ENCODE results near the gene GAB3.

GRCh38 chrX:154658187-154658586 is 92.7 kb downstream of the GAB3 start:
- no peak for TF ChIP-seq NR2C2 (CRISPR knock-in tag; IDR thresholded peaks at IDR 0.05)
- no peak for TF ChIP-seq CREB1 (CRISPR knock-in tag; IDR thresholded peaks at IDR 0.05)
- TF ChIP-seq, protein P1, sequence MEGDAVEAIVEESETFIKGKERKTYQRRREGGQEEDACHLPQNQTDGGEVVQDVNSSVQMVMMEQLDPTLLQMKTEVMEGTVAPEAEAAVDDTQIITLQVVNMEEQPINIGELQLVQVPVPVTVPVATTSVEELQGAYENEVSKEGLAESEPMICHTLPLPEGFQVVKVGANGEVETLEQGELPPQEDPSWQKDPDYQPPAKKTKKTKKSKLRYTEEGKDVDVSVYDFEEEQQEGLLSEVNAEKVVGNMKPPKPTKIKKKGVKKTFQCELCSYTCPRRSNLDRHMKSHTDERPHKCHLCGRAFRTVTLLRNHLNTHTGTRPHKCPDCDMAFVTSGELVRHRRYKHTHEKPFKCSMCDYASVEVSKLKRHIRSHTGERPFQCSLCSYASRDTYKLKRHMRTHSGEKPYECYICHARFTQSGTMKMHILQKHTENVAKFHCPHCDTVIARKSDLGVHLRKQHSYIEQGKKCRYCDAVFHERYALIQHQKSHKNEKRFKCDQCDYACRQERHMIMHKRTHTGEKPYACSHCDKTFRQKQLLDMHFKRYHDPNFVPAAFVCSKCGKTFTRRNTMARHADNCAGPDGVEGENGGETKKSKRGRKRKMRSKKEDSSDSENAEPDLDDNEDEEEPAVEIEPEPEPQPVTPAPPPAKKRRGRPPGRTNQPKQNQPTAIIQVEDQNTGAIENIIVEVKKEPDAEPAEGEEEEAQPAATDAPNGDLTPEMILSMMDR (IDR thresholded peaks at IDR 0.05) = no peak
- TF ChIP-seq E2F4 (CRISPR knock-in tag; IDR thresholded peaks at IDR 0.05; ENCODE audit: borderline replicate concordance, low read depth) = no peak
- TF ChIP-seq, protein P2, sequence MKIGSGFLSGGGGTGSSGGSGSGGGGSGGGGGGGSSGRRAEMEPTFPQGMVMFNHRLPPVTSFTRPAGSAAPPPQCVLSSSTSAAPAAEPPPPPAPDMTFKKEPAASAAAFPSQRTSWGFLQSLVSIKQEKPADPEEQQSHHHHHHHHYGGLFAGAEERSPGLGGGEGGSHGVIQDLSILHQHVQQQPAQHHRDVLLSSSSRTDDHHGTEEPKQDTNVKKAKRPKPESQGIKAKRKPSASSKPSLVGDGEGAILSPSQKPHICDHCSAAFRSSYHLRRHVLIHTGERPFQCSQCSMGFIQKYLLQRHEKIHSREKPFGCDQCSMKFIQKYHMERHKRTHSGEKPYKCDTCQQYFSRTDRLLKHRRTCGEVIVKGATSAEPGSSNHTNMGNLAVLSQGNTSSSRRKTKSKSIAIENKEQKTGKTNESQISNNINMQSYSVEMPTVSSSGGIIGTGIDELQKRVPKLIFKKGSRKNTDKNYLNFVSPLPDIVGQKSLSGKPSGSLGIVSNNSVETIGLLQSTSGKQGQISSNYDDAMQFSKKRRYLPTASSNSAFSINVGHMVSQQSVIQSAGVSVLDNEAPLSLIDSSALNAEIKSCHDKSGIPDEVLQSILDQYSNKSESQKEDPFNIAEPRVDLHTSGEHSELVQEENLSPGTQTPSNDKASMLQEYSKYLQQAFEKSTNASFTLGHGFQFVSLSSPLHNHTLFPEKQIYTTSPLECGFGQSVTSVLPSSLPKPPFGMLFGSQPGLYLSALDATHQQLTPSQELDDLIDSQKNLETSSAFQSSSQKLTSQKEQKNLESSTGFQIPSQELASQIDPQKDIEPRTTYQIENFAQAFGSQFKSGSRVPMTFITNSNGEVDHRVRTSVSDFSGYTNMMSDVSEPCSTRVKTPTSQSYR (CRISPR knock-in tag; IDR thresholded peaks at IDR 0.05) = no peak
- TF ChIP-seq ZNF263 (CRISPR knock-in tag; IDR thresholded peaks at IDR 0.05; ENCODE audit: low read depth) = no peak

All from WTC11 (cell line).